Activated T-cell treated with anti-CD3 and anti-CD28 coated beads, Interleukin-2, amount 50 U/mL, for 72 hours (primary cell): ENCODE measurements around the gene USP34. TPM values are rescaled to one million over a fixed set of nuclear protein-coding genes. Genes with fewer than 3 reads are reported as not detected.

Source experiments
- ATAC-seq, 2 donors: fragments of 150-1000 bp; cut with Tn5 transposase; replicated peaks in 1 of 2; 2 replicates each; pipeline ENCODE4 v1.10.0; 2021; ENCODE audit warnings: moderate library complexity in 2 of 2, mild to moderate bottlenecking in 1 of 2
- DNase-seq, 2 donors: peaks; one replicate each; pipeline ENCODE4 v3.0.0; 2021 to 2022; ENCODE audit warnings: mixed read lengths in 1 of 2
- H3K27ac Mint-ChIP-seq: one replicate; pipeline ENCODE4 v1.8.0; 2022; ENCODE audit warnings: mild to moderate bottlenecking, moderate library complexity, mixed read lengths
- H3K27me3 Mint-ChIP-seq: one replicate; pipeline ENCODE4 v1.8.0; 2022; ENCODE audit warnings: low read depth, mixed read lengths
- H3K36me3 Mint-ChIP-seq, 2 donors: one replicate each; pipeline ENCODE4 v1.8.0; 2022; ENCODE audit warnings: mixed read lengths in 2 of 2, mild to moderate bottlenecking in 1 of 2; ENCODE audit not compliant: insufficient read depth in 2 of 2
- H3K4me1 Mint-ChIP-seq: one replicate; pipeline ENCODE4 v1.8.0; 2022; ENCODE audit warnings: low read depth, mixed read lengths
- H3K4me3 Mint-ChIP-seq, 2 donors: one replicate each; pipeline ENCODE4 v1.8.0; 2022; ENCODE audit warnings: mild to moderate bottlenecking in 2 of 2, mixed read lengths in 2 of 2, moderate library complexity in 2 of 2
- H3K9me3 Mint-ChIP-seq, 2 donors: one replicate each; pipeline ENCODE4 v1.8.0; 2022; ENCODE audit warnings: mixed read lengths in 2 of 2
- total RNA-seq, 2 donors: library from RNA; stranded (reverse); gene quantifications; one replicate each; pipeline ENCODE4 v1.2.3, GENCODE V29; 2022

Gene USP34, protein sequence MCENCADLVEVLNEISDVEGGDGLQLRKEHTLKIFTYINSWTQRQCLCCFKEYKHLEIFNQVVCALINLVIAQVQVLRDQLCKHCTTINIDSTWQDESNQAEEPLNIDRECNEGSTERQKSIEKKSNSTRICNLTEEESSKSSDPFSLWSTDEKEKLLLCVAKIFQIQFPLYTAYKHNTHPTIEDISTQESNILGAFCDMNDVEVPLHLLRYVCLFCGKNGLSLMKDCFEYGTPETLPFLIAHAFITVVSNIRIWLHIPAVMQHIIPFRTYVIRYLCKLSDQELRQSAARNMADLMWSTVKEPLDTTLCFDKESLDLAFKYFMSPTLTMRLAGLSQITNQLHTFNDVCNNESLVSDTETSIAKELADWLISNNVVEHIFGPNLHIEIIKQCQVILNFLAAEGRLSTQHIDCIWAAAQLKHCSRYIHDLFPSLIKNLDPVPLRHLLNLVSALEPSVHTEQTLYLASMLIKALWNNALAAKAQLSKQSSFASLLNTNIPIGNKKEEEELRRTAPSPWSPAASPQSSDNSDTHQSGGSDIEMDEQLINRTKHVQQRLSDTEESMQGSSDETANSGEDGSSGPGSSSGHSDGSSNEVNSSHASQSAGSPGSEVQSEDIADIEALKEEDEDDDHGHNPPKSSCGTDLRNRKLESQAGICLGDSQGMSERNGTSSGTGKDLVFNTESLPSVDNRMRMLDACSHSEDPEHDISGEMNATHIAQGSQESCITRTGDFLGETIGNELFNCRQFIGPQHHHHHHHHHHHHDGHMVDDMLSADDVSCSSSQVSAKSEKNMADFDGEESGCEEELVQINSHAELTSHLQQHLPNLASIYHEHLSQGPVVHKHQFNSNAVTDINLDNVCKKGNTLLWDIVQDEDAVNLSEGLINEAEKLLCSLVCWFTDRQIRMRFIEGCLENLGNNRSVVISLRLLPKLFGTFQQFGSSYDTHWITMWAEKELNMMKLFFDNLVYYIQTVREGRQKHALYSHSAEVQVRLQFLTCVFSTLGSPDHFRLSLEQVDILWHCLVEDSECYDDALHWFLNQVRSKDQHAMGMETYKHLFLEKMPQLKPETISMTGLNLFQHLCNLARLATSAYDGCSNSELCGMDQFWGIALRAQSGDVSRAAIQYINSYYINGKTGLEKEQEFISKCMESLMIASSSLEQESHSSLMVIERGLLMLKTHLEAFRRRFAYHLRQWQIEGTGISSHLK (N-terminal part only)
- total RNA-seq, result 100 to 1,000 TPM in 1 of 2 donors, 10 to 100 TPM in 1; 100.0 to 104 TPM

DNA sequence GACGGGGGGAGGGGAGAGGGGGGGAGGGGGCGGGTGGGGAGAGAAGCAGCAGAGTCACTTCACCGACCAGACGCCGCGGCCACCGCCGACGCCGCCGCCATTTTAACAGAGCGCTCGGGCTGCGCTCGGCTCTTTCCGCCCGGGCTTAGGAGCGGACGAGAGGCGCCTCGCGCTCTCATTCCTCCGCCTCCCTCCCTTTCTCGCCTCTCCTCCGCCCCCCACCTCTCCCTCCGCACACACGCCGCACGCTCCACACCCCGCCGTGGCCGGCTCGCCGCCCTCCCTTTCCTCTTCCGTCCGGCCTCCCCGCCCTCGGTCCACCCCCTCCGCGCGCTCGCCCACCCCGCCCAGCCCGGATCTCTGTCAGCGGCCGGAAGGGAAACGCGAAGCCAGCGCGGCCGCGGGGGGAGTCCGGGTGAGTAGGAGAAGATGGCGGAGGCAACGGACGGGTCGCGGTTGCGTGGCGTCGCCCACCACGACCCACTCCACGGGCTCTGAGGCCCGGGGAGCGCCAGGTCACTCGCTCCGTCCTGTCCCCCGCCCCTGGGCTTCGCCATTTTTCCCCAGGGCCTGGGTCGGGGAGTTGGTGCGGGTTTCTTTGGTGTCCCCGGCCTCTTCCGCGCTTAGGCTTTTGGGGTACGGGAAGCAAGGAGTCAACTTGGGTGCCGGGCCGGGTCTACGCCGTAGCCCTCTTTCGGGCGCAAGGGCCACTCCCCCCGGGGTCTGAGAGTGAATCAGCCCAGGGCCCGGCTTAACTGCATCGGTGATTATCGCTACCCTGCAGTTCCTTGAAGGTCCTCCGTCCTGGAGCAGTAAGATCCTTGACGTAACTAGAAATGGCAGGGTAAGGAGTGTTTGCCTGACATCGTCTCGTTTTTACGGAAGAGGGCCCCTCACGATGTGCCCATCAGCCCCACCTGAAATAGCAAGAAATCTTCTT is at the start of gene USP34:
USP34 (minus strand) TSS at position 123 of the 940 bp plus-strand sequence. CDS start 395 bp downstream, outside the sequence.
- Mint-ChIP-seq H3K36me3 (peaks cover 4 to 10% of the 10 kb centered on the region in 2 donors), H3K4me3 (peak within 1 kb of the TSS; percentile 96 to 97), H3K4me1 (peaks cover 41% of the 10 kb centered on the region), H3K27me3 (no peaks in the 10 kb centered on the region), H3K9me3 (no peaks in the 10 kb centered on the region), H3K27ac (peak within 1 kb of the TSS; percentile 98)
- ATAC-seq (peak; percentile 88), DNase-seq (peak; percentile 91 to 94)

GRCh38 chr2:61520261-61520660 is 49.4 kb upstream of the USP34 start:
- ATAC-seq (no peak), DNase-seq (no peak)
- H3K4me1 Mint-ChIP-seq, result peaks cover 14% of the 10 kb centered on the region
- H3K27me3 Mint-ChIP-seq, result no peaks in the 10 kb centered on the region
- H3K36me3 Mint-ChIP-seq, result peaks cover 2 to 19% of the 10 kb centered on the region in 2 donors
- H3K4me3 Mint-ChIP-seq, result no peak overlapping the region
- no peaks in the 10 kb centered on the region for H3K9me3 Mint-ChIP-seq
- peak overlapping the region; percentile 79 for H3K27ac Mint-ChIP-seq

DNA sequence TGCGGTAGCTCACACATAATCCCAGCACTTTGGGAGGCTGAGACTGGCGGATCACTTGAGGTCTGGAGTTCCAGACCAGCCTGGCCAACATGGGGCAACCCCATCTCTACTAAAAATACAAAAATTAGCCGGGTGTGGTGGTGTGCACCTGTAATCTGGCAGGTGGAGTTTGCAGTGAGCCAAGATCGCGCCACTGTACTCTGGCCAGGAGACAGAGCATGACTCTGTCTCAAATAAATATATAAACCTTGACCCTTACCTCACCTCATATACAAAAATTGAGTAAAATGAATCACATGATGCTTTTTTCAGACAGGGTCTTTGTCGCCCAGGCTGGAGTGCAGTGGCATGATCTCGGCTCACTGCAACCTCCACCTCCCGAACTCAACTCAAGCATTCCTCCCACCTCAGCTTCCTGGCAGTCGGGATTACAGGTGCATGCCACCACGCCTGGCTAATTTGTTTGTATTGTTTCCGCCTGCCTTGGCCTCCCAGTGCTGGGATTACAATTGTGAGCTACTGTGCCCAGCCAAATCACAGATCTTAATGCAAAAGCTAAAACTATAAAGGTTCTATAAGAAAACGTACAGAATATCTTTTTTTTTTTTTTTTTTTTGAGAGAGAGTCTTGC is 42.0 kb upstream of the USP34 start:
- Mint-ChIP-seq H3K4me3 (no peak overlapping the region), H3K36me3 (peaks cover 1 to 18% of the 10 kb centered on the region in 2 donors), H3K27me3 (no peaks in the 10 kb centered on the region), H3K4me1 (peaks cover 8% of the 10 kb centered on the region), H3K27ac (peak overlapping the region; percentile 42), H3K9me3 (no peaks in the 10 kb centered on the region)
- no peak for ATAC-seq
- no peak for DNase-seq

GRCh38 chr2:61510674-61511671 is 40.1 kb upstream of the USP34 start:
- Mint-ChIP-seq H3K4me3 (no peak overlapping the region), H3K27me3 (no peaks in the 10 kb centered on the region), H3K9me3 (no peaks in the 10 kb centered on the region), H3K4me1 (peaks cover 10% of the 10 kb centered on the region), H3K27ac (no peak overlapping the region), H3K36me3 (peaks cover 1 to 20% of the 10 kb centered on the region in 2 donors)
- no peak for ATAC-seq
- DNase-seq, result no peak

DNA sequence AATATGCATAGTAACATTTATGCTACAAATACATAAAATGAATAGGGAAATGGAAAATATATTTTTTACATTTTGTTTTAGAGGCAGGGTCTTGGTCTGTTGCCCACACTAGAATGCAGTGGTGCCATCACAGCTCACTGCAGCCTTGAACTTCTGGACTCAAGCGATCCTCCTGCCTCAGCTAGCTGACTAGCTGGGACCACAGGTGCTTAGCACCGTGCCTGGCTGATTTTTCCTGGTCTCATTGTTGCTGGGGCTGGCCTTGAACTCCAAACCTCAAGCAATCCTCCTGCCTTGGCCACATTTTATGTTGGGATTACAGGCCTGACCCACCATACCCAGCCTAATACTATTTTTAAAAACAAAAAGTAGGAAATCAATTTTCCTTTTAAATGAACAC is 34.1 kb upstream of the USP34 start:
- no peaks in the 10 kb centered on the region for H3K9me3 Mint-ChIP-seq
- no peak for DNase-seq

DNA sequence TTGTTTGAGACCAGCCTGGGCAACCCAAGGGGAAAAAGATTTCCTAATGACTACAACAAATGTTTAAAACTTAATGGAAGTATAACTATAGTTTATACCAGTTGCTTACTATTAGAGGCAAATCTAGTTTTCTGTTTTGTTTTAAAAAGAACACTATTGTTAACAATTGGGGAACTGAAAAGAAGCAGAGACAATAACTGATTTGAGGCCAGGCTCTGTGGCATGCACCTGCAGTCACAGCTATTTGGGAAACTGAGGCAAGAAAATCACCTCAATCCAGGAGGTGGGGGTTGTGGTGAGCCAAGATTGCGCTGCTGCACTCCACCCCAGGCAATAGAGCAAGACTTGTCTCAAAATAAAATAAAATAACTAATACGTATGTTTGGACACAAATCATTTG is 28.2 kb upstream of the USP34 start:
- H3K4me3 Mint-ChIP-seq, result no peak overlapping the region
- peaks cover 3 to 25% of the 10 kb centered on the region in 2 donors for H3K36me3 Mint-ChIP-seq
- no peaks in the 10 kb centered on the region for H3K9me3 Mint-ChIP-seq
- H3K4me1 Mint-ChIP-seq, result peaks cover 13% of the 10 kb centered on the region
- ATAC-seq (no peak), DNase-seq (no peak)
- H3K27me3 Mint-ChIP-seq, result no peaks in the 10 kb centered on the region
- no peak overlapping the region for H3K27ac Mint-ChIP-seq

More for the DNA sequence above, 34.1 kb upstream of the USP34 start:
- Mint-ChIP-seq H3K27me3 (no peaks in the 10 kb centered on the region), H3K27ac (no peak overlapping the region), H3K36me3 (peaks cover 0 to 18% of the 10 kb centered on the region in 2 donors), H3K4me1 (peaks cover 10% of the 10 kb centered on the region), H3K4me3 (no peak overlapping the region)
- ATAC-seq, result no peak

GRCh38 chr2:61493523-61493942 is 22.6 kb upstream of the USP34 start:
- DNase-seq, result peak in 1 of 2 donors; percentile 47
- Mint-ChIP-seq H3K4me3 (peak overlapping the region in 1 of 2 donors; percentile 67), H3K27me3 (no peaks in the 10 kb centered on the region), H3K9me3 (no peaks in the 10 kb centered on the region), H3K4me1 (peaks cover 20% of the 10 kb centered on the region), H3K27ac (peak overlapping the region; percentile 97), H3K36me3 (peaks cover 3 to 34% of the 10 kb centered on the region in 2 donors)
- peak; percentile 51 to 78 for ATAC-seq

- Mint-ChIP-seq H3K4me1 (peaks cover 20% of the 10 kb centered on the region), H3K9me3 (no peaks in the 10 kb centered on the region), H3K27ac (peak overlapping the region; percentile 21), H3K27me3 (no peaks in the 10 kb centered on the region), H3K4me3 (no peak overlapping the region), H3K36me3 (peaks cover 4 to 42% of the 10 kb centered on the region in 2 donors)
- no peak for ATAC-seq
- DNase-seq, result no peak
Measured at GRCh38 chr2:61492476-61492875, 21.6 kb upstream of the USP34 start.

DNA sequence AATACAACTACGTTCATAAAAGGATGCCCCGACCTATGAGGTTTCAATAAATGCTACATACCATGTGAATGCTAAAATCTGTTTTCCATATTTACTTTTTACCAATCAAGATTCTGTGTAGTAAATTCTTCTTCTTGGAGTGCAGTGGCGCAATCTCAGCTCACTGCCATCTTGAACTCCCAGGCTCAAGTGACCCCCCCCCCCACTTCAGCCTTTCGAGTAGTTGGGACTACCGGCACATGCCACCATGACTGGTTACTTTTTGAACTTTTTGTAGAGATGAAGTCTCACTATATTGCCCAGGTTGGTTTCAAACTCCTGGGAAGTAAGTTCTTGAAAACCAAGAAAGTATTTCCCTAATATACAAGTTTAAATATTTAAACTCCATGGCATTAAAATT is 14.4 kb upstream of the USP34 start:
- Mint-ChIP-seq H3K4me1 (no peaks in the 10 kb centered on the region), H3K4me3 (no peak overlapping the region), H3K27ac (peak overlapping the region; percentile 38), H3K36me3 (peaks cover 3 to 48% of the 10 kb centered on the region in 2 donors), H3K9me3 (no peaks in the 10 kb centered on the region), H3K27me3 (no peaks in the 10 kb centered on the region)
- DNase-seq (no peak), ATAC-seq (no peak)

- no peak for ATAC-seq
- DNase-seq, result no peak
- Mint-ChIP-seq H3K9me3 (no peaks in the 10 kb centered on the region), H3K4me1 (no peaks in the 10 kb centered on the region), H3K27ac (no peak overlapping the region), H3K27me3 (no peaks in the 10 kb centered on the region), H3K36me3 (peaks cover 0 to 28% of the 10 kb centered on the region in 2 donors), H3K4me3 (no peak overlapping the region)
Measured at GRCh38 chr2:61478086-61478485, 7.2 kb upstream of the USP34 start.
